T-cell (primary cell): ENCODE measurements around the gene TPP1. TPM values are rescaled to one million over a fixed set of nuclear protein-coding genes. Genes with fewer than 3 reads are reported as not detected.

ENCODE experiments used
- ATAC-seq, 4 experiments: fragments of 200-7000 bp in 3 of 4; fragments of 150-1000 bp in 1 of 4; cut with Tn5 transposase; replicated peaks in 1 of 4; 1 replicate in 3 of 4; 2 replicates in 1 of 4; pipeline ENCODE4 v1.10.0; 2021; ENCODE audit warnings: moderate library complexity in 3 of 4, mild to moderate bottlenecking in 2 of 4, moderate number of reproducible peaks in 1 of 4
- CTCF ChIA-PET, 2 donors: fragments of 300-600 bp; sonication (Branson Sonifier 250); formaldehyde crosslinking; loops; one replicate each; lab custom pipeline; 2022; ENCODE audit warnings: antibody characterized with exemption in 2 of 2; lab: Charles Lee
- POLR2A ChIA-PET, 2 donors: fragments of 300-600 bp; sonication (Branson Sonifier 250); formaldehyde crosslinking; loops; one replicate each; lab custom pipeline; 2022; ENCODE audit warnings: antibody characterized with exemption in 2 of 2; lab: Charles Lee
- DNase-seq, 35 experiments: peaks; one replicate each; pipeline versions ENCODE4 v3.0.0 to v3.0.0-alpha.2; 2013 to 2023
- H3K27ac ChIP-seq: one replicate; pipeline ENCODE4 v1.5.1; 2013; ENCODE audit warnings: low read length
- H3K27me3 ChIP-seq, 2 experiments: replicated peaks in 1 of 2; 1 replicate in 1 of 2; 2 replicates in 1 of 2; pipeline versions ENCODE4 v1.6.1 to v1.7.0; 2013; ENCODE audit warnings: low read length in 1 of 2, mixed read lengths in 1 of 2; ENCODE audit not compliant: control insufficient read depth in 2 of 2, insufficient read depth in 2 of 2; ENCODE audit errors: extremely low read depth in 1 of 2
- H3K36me3 ChIP-seq, 2 donors: 1 replicate in 1 of 2; 2 replicates in 1 of 2; pipeline versions ENCODE4 v1.6.1 to v1.7.0; 2013; ENCODE audit warnings: low read length in 1 of 2; ENCODE audit not compliant: control insufficient read depth in 2 of 2, insufficient read depth in 1 of 2; ENCODE audit errors: extremely low read depth in 1 of 2
- H3K4me1 ChIP-seq, 2 experiments: 1 replicate in 1 of 2; 2 replicates in 1 of 2; pipeline versions ENCODE4 v1.6.1 to v1.7.0; 2013; ENCODE audit warnings: low read length in 2 of 2, mixed read lengths in 1 of 2; ENCODE audit not compliant: insufficient read depth in 2 of 2, control insufficient read depth in 1 of 2; ENCODE audit errors: extremely low read depth in 1 of 2
- H3K4me3 ChIP-seq, 2 donors: 1 replicate in 1 of 2; 2 replicates in 1 of 2; pipeline versions ENCODE4 v1.5.1 to v1.7.0; 2013; ENCODE audit warnings: mild to moderate bottlenecking in 2 of 2, low read length in 1 of 2, moderate library complexity in 1 of 2; ENCODE audit not compliant: control insufficient read depth in 1 of 2; ENCODE audit errors: extremely low read depth in 1 of 2
- H3K9me3 ChIP-seq: 2 replicates; pipeline ENCODE4 v1.7.0; 2013
- H3K27ac Mint-ChIP-seq, 2 donors: one replicate each; pipeline ENCODE4 v1.8.0; 2020 to 2021; ENCODE audit warnings: mild to moderate bottlenecking in 2 of 2, mixed read lengths in 2 of 2
- H3K27me3 Mint-ChIP-seq, 2 donors: one replicate each; pipeline ENCODE4 v1.8.0; 2021 to 2022; ENCODE audit warnings: mixed read lengths in 2 of 2
- H3K36me3 Mint-ChIP-seq: one replicate; pipeline ENCODE4 v1.8.0; 2021; ENCODE audit warnings: mixed read lengths
- H3K4me1 Mint-ChIP-seq, 3 donors: one replicate each; pipeline ENCODE4 v1.8.0; 2020 to 2022; ENCODE audit warnings: mixed read lengths in 3 of 3, mild to moderate bottlenecking in 1 of 3
- H3K4me3 Mint-ChIP-seq, 3 donors: one replicate each; pipeline ENCODE4 v1.8.0; 2020 to 2022; ENCODE audit warnings: mild to moderate bottlenecking in 3 of 3, mixed read lengths in 3 of 3, moderate library complexity in 3 of 3
- H3K9me3 Mint-ChIP-seq, 3 donors: one replicate each; pipeline ENCODE4 v1.8.0; 2020 to 2022; ENCODE audit warnings: mixed read lengths in 3 of 3
- WGBS: methylation state at CpG from one replicate; pipeline ENCODE4 v1.1.5; 2013; ENCODE audit warnings: missing lambda C conversion rate; ENCODE audit not compliant: insufficient coverage; 5-methylcytosine and 5-hydroxymethylcytosine counted together
- total RNA-seq, 35 experiments: library from RNA in 6 of 35; stranded (reverse) in 6 of 35; fragments of 120-200 nt in 1 of 35; gene quantifications; one replicate each; pipeline versions ENCODE4 v1.2.1 to v1.2.4 and lab custom pipeline; 2013 to 2026

The TPP1 gene
- total RNA-seq, 5 donors from 2014 or later (not counting 1 experiment from before 2014, with no cell fraction given): 67.4 to 168 (median 132) TPM

DNA sequence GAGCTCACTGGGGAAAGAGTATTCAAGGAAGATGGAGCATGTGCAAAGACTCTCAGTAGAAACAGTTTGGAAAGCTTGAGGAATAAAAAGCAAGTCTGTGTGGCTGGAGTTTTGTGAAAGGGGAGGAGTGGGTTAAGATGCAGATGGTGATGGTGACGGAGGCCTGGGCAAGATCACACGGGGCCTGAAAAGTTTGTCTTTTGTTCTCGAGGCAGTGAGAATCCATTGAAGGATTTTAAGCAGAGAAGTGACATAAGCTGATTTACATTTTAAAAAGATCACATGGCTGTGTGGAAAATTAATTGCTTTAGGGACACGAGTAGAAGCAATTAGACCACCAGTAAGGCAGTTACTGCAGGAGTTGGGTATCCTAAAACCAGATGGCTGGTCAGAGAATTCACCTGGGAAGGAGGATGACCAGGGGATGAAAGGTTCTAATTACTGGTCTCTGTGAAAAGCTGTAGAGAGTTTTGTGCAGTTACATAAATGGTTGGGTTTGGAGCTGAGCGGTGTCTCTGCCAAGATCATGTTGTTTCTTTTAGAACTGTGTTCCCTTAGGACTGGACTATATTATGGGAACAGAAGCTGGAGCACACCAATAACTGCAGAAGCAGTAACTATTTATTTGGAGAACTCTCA is 22.9 kb downstream of the TPP1 start:
- 97% methylated on average over 5 of the region's 5 CpGs for WGBS
- no peaks in the 10 kb centered on the region for H3K27me3 Mint-ChIP-seq
- no peak for ATAC-seq

DNA sequence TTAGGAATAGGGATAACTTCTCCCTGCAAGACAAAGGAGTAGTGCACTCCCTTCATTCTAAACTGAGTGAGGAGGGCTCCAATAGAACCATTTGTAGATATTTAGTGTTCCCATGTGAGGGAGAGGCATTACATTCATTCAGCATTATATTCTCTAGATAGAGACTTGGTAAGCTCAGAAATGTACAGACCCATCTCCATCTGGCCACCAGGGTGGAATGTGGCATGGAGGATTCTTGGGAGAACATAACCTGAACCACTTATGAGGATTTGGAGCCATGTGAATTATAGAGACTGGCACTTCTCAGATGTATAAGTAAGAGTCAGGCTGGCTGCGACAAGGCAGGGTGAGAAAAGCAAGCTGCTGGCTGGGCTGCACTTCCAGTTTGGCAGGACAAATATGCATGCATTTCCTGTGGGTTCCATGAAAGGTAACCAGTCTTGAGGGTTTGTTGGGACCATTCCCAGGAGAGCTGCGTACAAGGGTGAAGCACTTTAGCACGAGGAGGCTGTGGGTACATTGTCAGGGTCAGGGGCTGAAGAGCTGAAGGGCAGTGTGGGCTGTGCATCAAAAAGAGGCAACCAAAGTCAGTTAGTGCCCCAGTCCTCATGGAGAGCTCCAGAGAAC is 25.0 kb downstream of the TPP1 start:
- H3K9me3 Mint-ChIP-seq: no peaks in the 10 kb centered on the region
- CTCF ChIA-PET: no interaction called here
- POLR2A ChIA-PET: interaction anchor here in 1 of 2 donors (0.6 kb wide), 1 partner anchor 139 kb away, joined by 3 read pairs; no protein-coding TSS in a partner anchor
- H3K36me3 Mint-ChIP-seq: peaks cover 46% of the 10 kb centered on the region
- peaks cover 0 to 5% of the 10 kb centered on the region in 2 experiments for H3K4me1 ChIP-seq
- no peaks in the 10 kb centered on the region for H3K27me3 ChIP-seq
- H3K36me3 ChIP-seq: peaks cover 19 to 59% of the 10 kb centered on the region in 2 donors
- WGBS: 96% methylated on average over 3 of the region's 3 CpGs
- H3K27me3 Mint-ChIP-seq: no peaks in the 10 kb centered on the region
- H3K4me1 Mint-ChIP-seq: peaks cover 24 to 40% (median 35%) of the 10 kb centered on the region in 3 donors
- no peak overlapping the region for H3K27ac ChIP-seq
- ATAC-seq: no peak
- no peak overlapping the region for H3K4me3 ChIP-seq
- no peaks in the 10 kb centered on the region for H3K9me3 ChIP-seq
- peak overlapping the region in 1 of 3 donors; percentile 23 for H3K4me3 Mint-ChIP-seq
- DNase-seq: no peak
- peak overlapping the region; percentile 7 to 23 for H3K27ac Mint-ChIP-seq

More for the DNA sequence above, 22.9 kb downstream of the TPP1 start:
- H3K27ac Mint-ChIP-seq: no peak overlapping the region
- POLR2A ChIA-PET: interaction anchor here in 1 of 2 donors (0.7 to 0.8 kb wide), 2 partner anchors 65 to 106 kb away, joined by 3 read pairs; no protein-coding TSS in a partner anchor
- Histone ChIP-seq H3K4me3 (no peak overlapping the region), H3K9me3 (no peaks in the 10 kb centered on the region), H3K4me1 (peaks cover 5 to 11% of the 10 kb centered on the region in 2 experiments), H3K36me3 (peaks cover 19 to 80% of the 10 kb centered on the region in 2 donors), H3K27me3 (no peaks in the 10 kb centered on the region), H3K27ac (no peak overlapping the region)
- no peak overlapping the region for H3K4me3 Mint-ChIP-seq
- no peak for DNase-seq
- H3K9me3 Mint-ChIP-seq: no peaks in the 10 kb centered on the region
- peaks cover 30 to 45% (median 40%) of the 10 kb centered on the region in 3 donors for H3K4me1 Mint-ChIP-seq
- CTCF ChIA-PET: interaction anchor here in 1 of 2 donors (0.9 kb wide), 1 partner anchor 141 kb away, joined by 3 read pairs; no protein-coding TSS in a partner anchor
- peaks cover 52% of the 10 kb centered on the region for H3K36me3 Mint-ChIP-seq

DNA sequence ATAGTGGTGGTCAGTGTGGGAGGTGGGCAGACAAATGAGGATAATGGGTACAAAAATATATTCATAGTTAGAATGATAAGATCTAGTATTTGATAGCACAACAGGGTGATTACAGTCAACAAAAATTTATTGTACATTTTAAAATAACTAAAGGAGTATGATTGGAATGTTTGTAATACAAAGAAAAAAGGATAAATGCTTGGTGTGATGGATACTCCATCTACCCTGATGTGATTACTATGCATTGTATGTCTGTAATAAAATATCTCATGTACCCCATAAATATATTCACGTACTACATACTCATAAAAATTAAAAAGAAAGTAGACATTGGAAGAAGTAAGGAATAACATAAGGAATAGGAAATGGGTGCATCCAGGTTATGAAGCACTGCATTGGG is 31.2 kb downstream of the TPP1 start:
- ATAC-seq (no peak), DNase-seq (no peak)
- peaks cover 11 to 14% of the 10 kb centered on the region in 2 donors for H3K36me3 ChIP-seq
- H3K27me3 ChIP-seq: no peaks in the 10 kb centered on the region
- Mint-ChIP-seq H3K9me3 (peaks cover 0 to 20% (median 18%) of the 10 kb centered on the region in 3 donors), H3K4me1 (peaks cover 0 to 2% (median 0%) of the 10 kb centered on the region in 3 donors), H3K4me3 (no peak overlapping the region), H3K27me3 (no peaks in the 10 kb centered on the region), H3K27ac (no peak overlapping the region), H3K36me3 (peaks cover 34% of the 10 kb centered on the region)
- no peak overlapping the region for H3K27ac ChIP-seq
- no peaks in the 10 kb centered on the region for H3K4me1 ChIP-seq
- H3K4me3 ChIP-seq: no peak overlapping the region
- CTCF ChIA-PET: no interaction called here
- H3K9me3 ChIP-seq: peaks cover 7% of the 10 kb centered on the region
- POLR2A ChIA-PET: no interaction called here
- no CpG with 5 or more reads among the region's 1 CpG for WGBS

DNA sequence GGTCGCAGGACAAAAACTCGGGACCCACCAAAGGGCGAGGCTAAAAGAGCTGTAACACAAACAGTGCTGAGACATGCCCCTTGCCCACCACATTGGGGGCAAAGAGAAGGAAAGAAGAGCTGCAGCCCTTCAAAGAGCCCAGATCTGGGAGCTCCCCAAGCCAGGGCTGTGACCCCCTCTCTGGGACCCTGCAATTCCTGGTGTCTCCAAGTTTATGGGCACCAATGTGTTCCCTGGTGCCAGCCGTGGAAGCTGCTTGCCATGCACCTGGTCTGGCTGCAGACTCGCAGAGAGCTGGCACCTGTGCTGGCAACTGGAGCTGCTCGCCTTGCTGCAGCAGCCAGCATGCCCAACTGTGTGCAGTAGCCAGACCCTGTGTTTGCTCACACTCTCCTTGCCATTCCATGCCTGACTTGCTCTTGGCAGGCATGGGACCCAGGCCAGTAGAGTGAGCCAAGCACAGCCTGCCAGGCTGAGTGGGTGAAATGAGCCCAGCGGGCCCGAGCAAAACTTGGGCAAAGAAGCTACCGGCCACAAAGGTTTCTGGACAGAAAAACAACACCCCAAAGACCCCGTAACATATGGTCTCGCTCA is 31.8 kb downstream of the TPP1 start:
- H3K4me1 Mint-ChIP-seq: peaks cover 0 to 2% (median 0%) of the 10 kb centered on the region in 3 donors

GRCh38 chr11:6586434-6587359 is 32.5 kb downstream of the TPP1 start:
- H3K4me3 Mint-ChIP-seq: no peak overlapping the region
- WGBS: 97% methylated on average over 24 of the region's 25 CpGs
- Histone ChIP-seq H3K36me3 (peaks cover 2 to 4% of the 10 kb centered on the region in 2 donors), H3K4me3 (no peak overlapping the region), H3K9me3 (peaks cover 7% of the 10 kb centered on the region), H3K4me1 (no peaks in the 10 kb centered on the region), H3K27me3 (no peaks in the 10 kb centered on the region), H3K27ac (no peak overlapping the region)
- no peaks in the 10 kb centered on the region for H3K27me3 Mint-ChIP-seq
- no peaks in the 10 kb centered on the region for H3K4me1 Mint-ChIP-seq
- ChIA-PET CTCF (interaction anchor here in 1 of 2 donors (0.8 kb wide), 1 partner anchor 8 kb away, joined by 3 read pairs; no protein-coding TSS in a partner anchor), POLR2A (no interaction called here)
- no peak for ATAC-seq
- no peak overlapping the region for H3K27ac Mint-ChIP-seq
- peaks cover 0 to 29% (median 20%) of the 10 kb centered on the region in 3 donors for H3K9me3 Mint-ChIP-seq
- H3K36me3 Mint-ChIP-seq: peaks cover 41% of the 10 kb centered on the region
- no peak for DNase-seq

More for the DNA sequence above, 31.8 kb downstream of the TPP1 start:
- Mint-ChIP-seq H3K27me3 (no peaks in the 10 kb centered on the region), H3K9me3 (peaks cover 0 to 24% (median 20%) of the 10 kb centered on the region in 3 donors), H3K36me3 (peaks cover 39% of the 10 kb centered on the region), H3K27ac (no peak overlapping the region), H3K4me3 (no peak overlapping the region)
- DNase-seq: no peak
- ChIA-PET CTCF (interaction anchor here in 1 of 2 donors (0.5 to 0.8 kb wide), 2 partner anchors 9 to 115 kb away, joined by 3 to 4 read pairs; no protein-coding TSS in a partner anchor), POLR2A (no interaction called here)
- peaks cover 7% of the 10 kb centered on the region for H3K9me3 ChIP-seq
- peaks cover 9 to 10% of the 10 kb centered on the region in 2 donors for H3K36me3 ChIP-seq
- no peaks in the 10 kb centered on the region for H3K27me3 ChIP-seq
- no peak overlapping the region for H3K4me3 ChIP-seq
- 98% methylated on average over 4 of the region's 11 CpGs for WGBS
- no peaks in the 10 kb centered on the region for H3K4me1 ChIP-seq
- ATAC-seq: no peak
- H3K27ac ChIP-seq: no peak overlapping the region
